Measurements from ENCODE around the gene GPALPP1. TPM values are rescaled to one million over a fixed set of nuclear protein-coding genes. Genes with fewer than 3 reads are reported as not detected.
A peak's percentile ranks its signal among the peaks of the same experiment; 100 is the strongest.
"Not testable (repeated sequence)": the region's sequence is repeated elsewhere in the genome, so short reads cannot be mapped to it uniquely, and the experiment has no call there.

GPALPP1 gene
- total RNA-seq: 28.8 and 35.8 TPM in 2 replicates

GRCh38 chr13:44989071-44989889 lies at the start of gene GPALPP1, which contains the start of gene NUFIP1:
Gene GPALPP1 (plus strand): TSS chr13:44989538. CDS start chr13:44989655, 117 bp downstream.
Gene NUFIP1 (minus strand): TSS chr13:44989471. CDS start chr13:44989436, 35 bp downstream.
- ATAC-seq (ENCODE audit: low read depth) (peak; percentile 97), DNase-seq (peak; percentile 80)
- no peak for TF ChIP-seq CTCF (IDR thresholded peaks at IDR 0.05)
- Mint-ChIP-seq H3K4me1 (peaks cover 37% of the 10 kb centered on the region), H3K9me3 (no peaks in the 10 kb centered on the region), H3K36me3 (ENCODE audit: low read depth) (peaks cover 31% of the 10 kb centered on the region), H3K27me3 (no peaks in the 10 kb centered on the region), H3K4me3 (peak within 1 kb of the TSS; percentile 99), H3K27ac (peak within 1 kb of the TSS; percentile 98)
- ChIA-PET CTCF (interaction anchor here (1.3 kb wide), 1 partner anchor 507 kb away, joined by 4 read pairs; no protein-coding TSS in a partner anchor), POLR2A (no interaction called here)
- intact Hi-C loops (cut with micrococcal nuclease): loop anchor here (1.0 to 10.0 kb wide), 10 partner anchors 71 to 1110 kb away; partner anchors contain the start of genes CCDC122, COG3, GTF2F2 and LACC1

GRCh38 chr13:44943411-44943810 lies 45.9 kb upstream of the GPALPP1 start:
- H3K4me1 Mint-ChIP-seq; H3K27ac Mint-ChIP-seq; H3K9me3 Mint-ChIP-seq; intact Hi-C loops (cut with micrococcal nuclease); H3K4me3 Mint-ChIP-seq; H3K27me3 Mint-ChIP-seq; DNase-seq; ATAC-seq (ENCODE audit: low read depth): not testable (repeated sequence)
- H3K36me3 Mint-ChIP-seq (ENCODE audit: low read depth): peaks cover 38% of the 10 kb centered on the region
- POLR2A ChIA-PET: interaction anchor here (0.7 kb wide), 1 partner anchor 72 kb away, joined by 3 read pairs; no protein-coding TSS in a partner anchor
- CTCF ChIA-PET: interaction anchor here (0.8 kb wide), 1 partner anchor 125 kb away, joined by 4 read pairs; no protein-coding TSS in a partner anchor

GRCh38 chr13:44951184-44951583 lies 38.2 kb upstream of the GPALPP1 start:
- ChIA-PET CTCF (no interaction called here), POLR2A (no interaction called here)
- intact Hi-C loops (cut with micrococcal nuclease): no loop called here
- no peak for TF ChIP-seq CTCF (IDR thresholded peaks at IDR 0.05)
- ATAC-seq (ENCODE audit: low read depth): no peak
- Mint-ChIP-seq H3K36me3 (ENCODE audit: low read depth) (peaks cover 44% of the 10 kb centered on the region), H3K27me3 (no peaks in the 10 kb centered on the region), H3K4me3 (no peak overlapping the region), H3K4me1 (no peaks in the 10 kb centered on the region), H3K27ac (no peak overlapping the region), H3K9me3 (no peaks in the 10 kb centered on the region)
- no peak for DNase-seq

GRCh38 chr13:44952671-44953070 lies 36.7 kb upstream of the GPALPP1 start:
- no peaks in the 10 kb centered on the region for H3K9me3 Mint-ChIP-seq
- DNase-seq (no peak), ATAC-seq (ENCODE audit: low read depth) (no peak)
- no peaks in the 10 kb centered on the region for H3K27me3 Mint-ChIP-seq
- intact Hi-C loops (cut with micrococcal nuclease): no loop called here
- no peak for TF ChIP-seq CTCF (IDR thresholded peaks at IDR 0.05)
- POLR2A ChIA-PET: no interaction called here
- no peak overlapping the region for H3K4me3 Mint-ChIP-seq
- CTCF ChIA-PET: no interaction called here
- H3K36me3 Mint-ChIP-seq (ENCODE audit: low read depth): peaks cover 43% of the 10 kb centered on the region
- H3K27ac Mint-ChIP-seq: no peak overlapping the region
- H3K4me1 Mint-ChIP-seq: no peaks in the 10 kb centered on the region

GRCh38 chr13:44954224-44954623 lies 35.1 kb upstream of the GPALPP1 start:
- ChIA-PET CTCF (no interaction called here), POLR2A (no interaction called here)
- Mint-ChIP-seq H3K4me3 (no peak overlapping the region), H3K27ac (no peak overlapping the region), H3K4me1 (no peaks in the 10 kb centered on the region), H3K36me3 (ENCODE audit: low read depth) (peaks cover 43% of the 10 kb centered on the region), H3K9me3 (no peaks in the 10 kb centered on the region), H3K27me3 (no peaks in the 10 kb centered on the region)
- intact Hi-C loops (cut with micrococcal nuclease): no loop called here
- ATAC-seq (ENCODE audit: low read depth): no peak
- TF ChIP-seq CTCF (IDR thresholded peaks at IDR 0.05): no peak
- no peak for DNase-seq
